Activated CD4-positive, alpha-beta memory T cell treated with anti-CD3 and anti-CD28 coated beads, Interleukin-2, amount 10 ng/mL, durations not matched to agents 7 days and 5 days (primary cell): ENCODE data around the gene NPAS3. TPM values are rescaled to one million over a fixed set of nuclear protein-coding genes. Genes with fewer than 3 reads are reported as not detected.

ENCODE experiments used
- CTCF ChIA-PET: fragments of 350-600 bp; sonication (Branson Sonifier 250); formaldehyde crosslinking; loops from one replicate; lab custom pipeline; 2021; ENCODE audit warnings: antibody characterized with exemption, inconsistent platforms; lab: Charles Lee
- POLR2A ChIA-PET: fragments of 350-600 bp; sonication (Branson Sonifier 250); formaldehyde crosslinking; loops from one replicate; lab custom pipeline; 2021; ENCODE audit warnings: antibody characterized with exemption; lab: Charles Lee
- DNase-seq: peaks from one replicate; pipeline ENCODE4 v3.0.0-alpha.2; 2020
- H3K27ac Mint-ChIP-seq: one replicate; pipeline ENCODE4 v1.8.0; 2021; ENCODE audit warnings: mild to moderate bottlenecking, mixed read lengths
- H3K27me3 Mint-ChIP-seq: one replicate; pipeline ENCODE4 v1.8.0; 2021; ENCODE audit warnings: mixed read lengths
- H3K36me3 Mint-ChIP-seq: one replicate; pipeline ENCODE4 v1.8.0; 2021; ENCODE audit warnings: low read depth, mixed read lengths
- H3K4me1 Mint-ChIP-seq: one replicate; pipeline ENCODE4 v1.8.0; 2021; ENCODE audit warnings: mixed read lengths
- H3K4me3 Mint-ChIP-seq: one replicate; pipeline ENCODE4 v1.8.0; 2021; ENCODE audit warnings: mild to moderate bottlenecking, mixed read lengths
- H3K9me3 Mint-ChIP-seq: one replicate; pipeline ENCODE4 v1.8.0; 2021; ENCODE audit warnings: mixed read lengths
- total RNA-seq, 2 experiments: library from RNA; stranded (reverse); gene quantifications; one replicate each; pipeline ENCODE4 v1.2.3, GENCODE V29; 2021

Gene NPAS3
- total RNA-seq, 2 experiments from 2014 or later = not detected

DNA sequence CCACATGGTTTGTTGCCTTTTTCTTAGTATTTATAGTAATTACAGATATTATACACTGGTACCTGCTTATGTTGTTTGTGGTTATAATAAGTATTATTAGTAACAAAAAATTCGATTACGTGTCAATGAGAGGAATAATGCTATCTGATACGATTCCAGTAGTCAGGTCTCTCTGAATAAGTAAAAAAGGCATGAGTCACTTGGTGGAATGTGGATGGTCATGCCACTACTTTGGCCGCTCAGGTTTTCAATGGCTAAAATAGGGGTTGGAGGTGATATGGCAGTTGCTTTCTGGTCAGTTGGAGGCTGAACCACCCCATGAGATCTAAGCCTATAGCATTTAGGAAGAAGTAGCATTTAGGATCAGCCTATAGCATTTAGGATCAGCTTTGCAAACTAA lies 255.9 kb downstream of the NPAS3 start:
- peaks cover 2% of the 10 kb centered on the region for H3K9me3 Mint-ChIP-seq
- no peaks in the 10 kb centered on the region for H3K36me3 Mint-ChIP-seq
- H3K4me3 Mint-ChIP-seq = no peak overlapping the region
- POLR2A ChIA-PET = no interaction called here
- H3K27me3 Mint-ChIP-seq = no peaks in the 10 kb centered on the region
- CTCF ChIA-PET = no interaction called here
- no peak for DNase-seq
- no peak overlapping the region for H3K27ac Mint-ChIP-seq
- H3K4me1 Mint-ChIP-seq = no peaks in the 10 kb centered on the region

DNA sequence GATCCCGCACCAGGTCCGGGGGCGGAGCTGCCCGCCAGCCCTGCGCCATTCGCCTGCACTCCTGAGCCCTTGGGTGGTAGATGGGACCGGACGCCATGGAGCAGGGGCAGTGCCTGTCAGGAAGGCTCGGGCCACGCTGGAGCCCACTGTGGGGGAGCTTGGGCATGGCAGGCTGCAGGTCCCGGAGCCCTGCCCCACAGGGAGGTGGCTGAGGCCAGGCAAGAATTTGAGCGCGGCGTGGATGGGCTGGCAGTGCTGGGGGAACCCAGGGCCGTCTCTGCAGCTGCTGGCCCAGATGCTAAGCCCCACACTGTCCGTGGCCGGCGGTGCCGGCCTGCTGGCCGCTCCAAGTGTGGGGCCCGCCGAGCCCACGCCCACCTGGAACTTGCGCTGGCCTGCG lies 260.0 kb downstream of the NPAS3 start:
- no peaks in the 10 kb centered on the region for H3K36me3 Mint-ChIP-seq
- POLR2A ChIA-PET = no interaction called here
- H3K4me1 Mint-ChIP-seq = no peaks in the 10 kb centered on the region
- CTCF ChIA-PET = no interaction called here
- H3K9me3 Mint-ChIP-seq = peaks cover 2% of the 10 kb centered on the region
- H3K4me3 Mint-ChIP-seq = no peak overlapping the region
- H3K27me3 Mint-ChIP-seq = no peaks in the 10 kb centered on the region
- no peak overlapping the region for H3K27ac Mint-ChIP-seq
- no peak for DNase-seq

DNA sequence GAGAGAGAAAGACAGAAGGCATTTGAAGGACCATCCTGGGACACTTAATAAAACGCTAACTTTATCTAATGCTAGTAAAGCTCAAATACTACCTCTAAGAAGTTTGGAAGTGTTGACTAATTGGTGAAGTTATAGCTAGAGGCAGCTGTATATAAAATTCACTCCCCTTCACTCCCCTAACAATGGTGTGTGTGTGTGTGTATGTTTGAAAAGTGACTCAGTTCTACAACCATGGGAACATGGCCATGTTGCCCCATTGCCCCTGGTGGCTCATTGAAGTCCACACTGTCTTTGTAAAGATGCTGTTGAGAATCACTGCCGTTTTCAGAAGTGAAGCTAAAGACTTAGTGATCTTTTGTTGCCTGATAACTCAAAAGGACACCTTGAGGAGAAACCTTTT lies 262.4 kb downstream of the NPAS3 start:
- ChIA-PET POLR2A (no interaction called here), CTCF (no interaction called here)
- H3K4me1 Mint-ChIP-seq = no peaks in the 10 kb centered on the region
- H3K27me3 Mint-ChIP-seq = no peaks in the 10 kb centered on the region
- H3K27ac Mint-ChIP-seq = no peak overlapping the region
- DNase-seq = no peak
- no peaks in the 10 kb centered on the region for H3K36me3 Mint-ChIP-seq
- no peak overlapping the region for H3K4me3 Mint-ChIP-seq
- H3K9me3 Mint-ChIP-seq = peaks cover 6% of the 10 kb centered on the region

DNA sequence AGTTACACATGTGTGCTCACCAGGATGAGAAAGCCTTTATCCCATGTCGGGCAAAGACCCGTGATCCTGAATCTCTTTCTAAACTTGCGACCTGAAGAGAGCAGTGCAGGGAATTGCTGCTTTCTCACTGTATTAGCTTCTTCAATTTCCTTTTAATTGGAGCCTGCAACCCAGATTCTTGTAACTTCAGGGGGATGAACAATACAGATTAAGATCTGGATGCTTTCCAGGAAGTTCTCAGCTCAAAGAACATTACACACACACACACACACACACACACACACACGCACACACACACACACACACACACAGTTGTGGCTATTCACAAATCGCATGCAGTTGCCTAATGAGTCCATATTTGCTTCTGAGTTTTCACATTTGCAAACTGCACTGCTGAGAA lies 268.3 kb downstream of the NPAS3 start:
- H3K36me3 Mint-ChIP-seq = no peaks in the 10 kb centered on the region
- H3K4me3 Mint-ChIP-seq = no peak overlapping the region
- CTCF ChIA-PET = no interaction called here
- no peaks in the 10 kb centered on the region for H3K4me1 Mint-ChIP-seq
- POLR2A ChIA-PET = no interaction called here
- DNase-seq = no peak
- peaks cover 5% of the 10 kb centered on the region for H3K9me3 Mint-ChIP-seq
- H3K27me3 Mint-ChIP-seq = no peaks in the 10 kb centered on the region
- no peak overlapping the region for H3K27ac Mint-ChIP-seq

DNA sequence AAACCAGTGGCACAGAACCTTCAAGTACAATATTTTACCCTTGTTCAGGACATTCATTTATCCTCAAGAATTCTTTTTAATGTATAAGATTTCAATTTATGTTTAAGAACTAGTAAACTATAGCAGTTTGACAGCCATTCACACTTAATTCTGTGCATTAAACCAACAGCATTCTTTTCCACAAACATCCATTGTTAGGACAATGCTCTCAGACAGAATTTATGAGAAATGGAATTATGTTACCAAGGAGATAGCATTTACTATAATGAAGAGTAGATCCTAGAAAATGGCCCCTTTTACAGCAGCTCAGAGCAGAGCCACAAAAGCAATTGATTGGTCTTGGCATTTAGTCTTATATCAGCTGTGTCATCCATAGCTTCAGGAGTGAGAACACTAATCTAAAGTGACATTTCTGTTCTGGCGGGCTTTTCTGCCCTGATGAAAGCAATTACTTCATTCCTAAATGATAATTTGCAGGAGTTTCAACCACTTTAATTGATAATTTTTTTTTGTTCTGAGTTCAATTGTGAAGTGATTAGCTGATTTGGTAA lies 268.9 kb downstream of the NPAS3 start:
- Mint-ChIP-seq H3K9me3 (peaks cover 5% of the 10 kb centered on the region), H3K36me3 (no peaks in the 10 kb centered on the region), H3K27ac (no peak overlapping the region), H3K4me1 (no peaks in the 10 kb centered on the region), H3K4me3 (no peak overlapping the region), H3K27me3 (no peaks in the 10 kb centered on the region)
- ChIA-PET CTCF (no interaction called here), POLR2A (no interaction called here)
- no peak for DNase-seq

DNA sequence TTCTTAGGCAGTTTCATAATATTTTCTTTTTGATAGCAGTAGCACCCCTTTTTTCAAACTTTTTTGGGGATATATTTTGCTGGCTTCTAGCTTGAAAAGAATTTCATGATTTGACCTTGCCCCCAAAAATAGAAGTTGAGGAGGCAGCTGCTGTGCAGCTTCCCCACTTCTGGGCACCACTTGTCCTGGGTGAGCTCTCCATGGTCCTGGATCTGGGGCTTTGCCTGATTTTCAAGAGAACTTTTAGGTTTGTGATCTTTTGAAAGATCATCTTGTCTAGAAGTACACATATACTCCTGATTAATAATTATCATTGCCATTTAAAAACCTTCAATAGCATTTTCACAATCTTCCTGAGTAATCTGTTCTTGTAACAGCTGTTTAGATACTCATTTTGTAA lies 271.6 kb downstream of the NPAS3 start:
- H3K27me3 Mint-ChIP-seq = no peaks in the 10 kb centered on the region
- no peak for DNase-seq
- H3K36me3 Mint-ChIP-seq = no peaks in the 10 kb centered on the region
- H3K4me3 Mint-ChIP-seq = no peak overlapping the region
- H3K4me1 Mint-ChIP-seq = no peaks in the 10 kb centered on the region
- H3K9me3 Mint-ChIP-seq = no peaks in the 10 kb centered on the region
- ChIA-PET POLR2A (no interaction called here), CTCF (no interaction called here)
- H3K27ac Mint-ChIP-seq = no peak overlapping the region

DNA sequence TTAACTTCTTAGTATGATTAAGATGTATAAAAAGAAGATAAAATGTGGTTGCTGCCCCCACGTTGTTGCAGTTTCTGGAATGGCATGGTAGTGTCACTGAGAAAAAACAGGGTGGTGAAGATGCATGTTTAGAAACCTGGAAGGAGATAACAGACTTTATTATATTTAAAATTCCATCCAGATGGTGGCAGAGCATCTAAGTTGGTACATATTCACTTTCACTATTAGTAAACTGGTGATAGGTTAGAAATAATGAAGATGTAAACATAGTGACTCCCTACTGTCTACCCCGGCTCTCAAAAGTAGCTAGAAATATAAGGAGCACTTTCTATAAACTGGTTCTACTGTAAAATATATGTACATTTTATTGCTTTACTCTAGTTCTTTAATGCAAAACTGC lies 279.3 kb downstream of the NPAS3 start:
- ChIA-PET POLR2A (no interaction called here), CTCF (no interaction called here)
- Mint-ChIP-seq H3K9me3 (peaks cover 5% of the 10 kb centered on the region), H3K27me3 (no peaks in the 10 kb centered on the region), H3K27ac (no peak overlapping the region), H3K4me3 (no peak overlapping the region), H3K4me1 (no peaks in the 10 kb centered on the region), H3K36me3 (no peaks in the 10 kb centered on the region)
- DNase-seq = no peak

DNA sequence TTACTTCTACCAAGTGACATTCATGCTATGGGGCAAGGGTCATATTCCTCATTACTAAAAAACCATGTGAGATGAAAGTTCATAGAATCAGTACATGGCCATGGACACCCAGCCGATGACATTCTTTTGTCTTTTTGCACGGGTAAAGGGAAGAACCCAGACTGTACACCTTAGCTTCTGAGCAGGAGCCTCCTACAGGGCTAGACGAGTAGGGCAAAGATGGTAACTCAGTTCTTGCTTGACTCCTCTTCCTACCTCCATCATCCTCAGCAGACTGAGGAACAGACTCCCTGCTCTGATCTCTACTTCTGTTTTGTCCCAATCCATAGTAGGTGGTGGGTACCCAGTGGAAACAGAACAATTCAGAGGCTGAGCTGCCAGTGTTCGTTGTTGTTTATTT lies 281.3 kb downstream of the NPAS3 start:
- Mint-ChIP-seq H3K4me3 (no peak overlapping the region), H3K9me3 (peaks cover 5% of the 10 kb centered on the region), H3K4me1 (no peaks in the 10 kb centered on the region), H3K36me3 (no peaks in the 10 kb centered on the region), H3K27ac (no peak overlapping the region), H3K27me3 (no peaks in the 10 kb centered on the region)
- CTCF ChIA-PET = no interaction called here
- no peak for DNase-seq
- POLR2A ChIA-PET = no interaction called here

DNA sequence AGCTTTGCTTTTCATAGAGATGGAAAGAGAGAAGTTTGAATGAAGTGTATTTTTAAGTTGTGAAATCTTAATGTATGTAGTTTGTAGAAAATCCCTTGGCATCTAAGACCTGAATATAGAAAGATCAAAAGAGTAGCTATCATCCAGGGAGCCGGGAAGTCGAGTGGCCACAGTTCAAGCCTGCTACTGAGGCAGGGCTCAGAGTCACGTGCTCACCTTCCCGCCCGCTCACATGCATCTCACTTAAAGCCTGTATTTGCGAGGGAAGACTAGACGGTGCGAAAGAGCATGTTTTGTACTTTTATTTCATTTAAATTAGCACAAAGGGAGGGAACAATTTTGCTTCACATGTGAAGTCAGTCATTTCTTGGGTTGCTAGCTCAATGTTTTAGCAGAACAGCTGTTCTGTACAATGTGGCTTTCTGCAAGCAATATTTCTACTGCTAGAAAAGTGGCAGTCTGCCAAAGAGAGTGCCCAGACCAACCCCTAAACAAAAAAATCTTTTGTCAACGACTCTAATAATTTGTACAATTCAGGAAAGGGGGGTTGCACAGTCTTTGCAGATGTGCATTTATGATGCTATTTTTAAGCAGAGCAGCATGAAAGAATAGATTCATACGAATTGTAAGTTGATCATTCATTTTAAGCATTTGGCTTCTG lies 290.7 kb downstream of the NPAS3 start:
- DNase-seq = no peak
- Mint-ChIP-seq H3K27ac (no peak overlapping the region), H3K36me3 (no peaks in the 10 kb centered on the region), H3K27me3 (no peaks in the 10 kb centered on the region), H3K4me1 (no peaks in the 10 kb centered on the region), H3K4me3 (no peak overlapping the region), H3K9me3 (no peaks in the 10 kb centered on the region)
- ChIA-PET CTCF (no interaction called here), POLR2A (no interaction called here)

DNA sequence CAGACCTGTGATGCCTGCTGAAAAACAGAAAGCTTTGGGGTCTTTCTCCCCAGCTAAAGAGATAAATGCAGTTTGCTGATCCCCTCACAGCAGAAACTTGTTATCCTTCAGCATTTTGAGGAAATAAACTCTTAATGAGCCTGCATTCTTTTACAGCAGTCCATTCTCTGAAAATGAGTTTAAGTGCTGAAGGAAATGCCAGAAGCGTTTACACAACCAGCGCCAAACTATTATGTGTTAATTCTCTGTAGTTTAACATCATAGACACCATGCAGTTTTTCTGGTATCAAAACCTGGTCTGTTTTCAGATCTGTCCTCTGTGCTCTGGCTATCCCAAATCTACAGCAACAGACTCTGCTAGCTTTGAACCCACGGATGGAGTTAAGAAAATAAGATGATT lies 291.3 kb downstream of the NPAS3 start:
- ChIA-PET POLR2A (no interaction called here), CTCF (no interaction called here)
- no peak overlapping the region for H3K4me3 Mint-ChIP-seq
- H3K36me3 Mint-ChIP-seq = no peaks in the 10 kb centered on the region
- H3K9me3 Mint-ChIP-seq = no peaks in the 10 kb centered on the region
- no peaks in the 10 kb centered on the region for H3K27me3 Mint-ChIP-seq
- DNase-seq = no peak
- no peak overlapping the region for H3K27ac Mint-ChIP-seq
- H3K4me1 Mint-ChIP-seq = no peaks in the 10 kb centered on the region

DNA sequence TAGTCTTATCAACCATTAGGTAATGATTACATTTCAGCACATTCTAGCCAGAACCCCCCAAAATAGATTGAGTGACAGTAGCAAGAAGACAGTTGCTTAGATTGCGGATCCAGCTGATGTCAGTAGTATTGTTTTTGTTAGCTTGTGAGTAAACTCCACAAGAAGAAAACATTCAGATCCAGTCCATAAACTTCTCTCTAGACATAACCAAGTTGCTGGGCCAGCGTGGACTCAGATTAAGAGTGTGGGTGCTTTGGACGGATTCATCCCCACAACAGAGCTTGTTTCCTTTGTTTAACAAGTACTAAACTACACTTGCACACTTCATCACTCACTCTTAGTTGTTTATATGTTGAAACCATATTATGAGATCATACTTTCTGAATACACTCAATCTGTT lies 293.4 kb downstream of the NPAS3 start:
- no peak overlapping the region for H3K27ac Mint-ChIP-seq
- H3K9me3 Mint-ChIP-seq = peaks cover under 1% of the 10 kb centered on the region
- ChIA-PET CTCF (no interaction called here), POLR2A (no interaction called here)
- H3K4me3 Mint-ChIP-seq = no peak overlapping the region
- DNase-seq = no peak
- H3K36me3 Mint-ChIP-seq = no peaks in the 10 kb centered on the region
- H3K4me1 Mint-ChIP-seq = no peaks in the 10 kb centered on the region
- no peaks in the 10 kb centered on the region for H3K27me3 Mint-ChIP-seq

DNA sequence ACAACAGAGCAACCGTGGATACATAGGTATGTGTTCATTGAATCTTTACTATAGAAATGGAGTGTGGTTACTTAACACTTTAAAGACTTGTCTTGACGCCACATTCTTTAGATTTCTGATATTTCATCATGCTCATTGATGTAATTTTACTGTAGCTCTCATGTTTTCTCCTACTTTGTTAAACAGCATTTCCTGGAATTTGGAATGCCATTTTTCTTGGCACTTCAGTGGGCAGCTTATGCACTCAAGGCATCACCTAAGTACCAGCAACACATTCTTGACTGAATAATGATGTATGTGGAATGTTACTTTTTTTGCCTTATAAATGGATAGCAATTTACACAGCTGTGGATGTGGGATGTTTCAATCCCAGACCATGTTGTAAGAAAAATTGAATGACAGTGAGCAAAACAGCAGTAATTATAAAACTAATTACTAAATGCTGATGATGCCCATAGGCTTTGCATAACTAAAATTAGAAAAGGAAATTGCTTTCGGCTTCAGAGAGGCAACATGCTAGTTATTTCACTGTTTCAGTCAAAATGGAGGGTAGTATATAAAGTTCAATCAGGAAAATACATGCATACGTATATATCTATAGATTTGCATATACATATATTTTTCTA lies 298.5 kb downstream of the NPAS3 start:
- Mint-ChIP-seq H3K27me3 (no peaks in the 10 kb centered on the region), H3K36me3 (no peaks in the 10 kb centered on the region)
- POLR2A ChIA-PET = no interaction called here

DNA sequence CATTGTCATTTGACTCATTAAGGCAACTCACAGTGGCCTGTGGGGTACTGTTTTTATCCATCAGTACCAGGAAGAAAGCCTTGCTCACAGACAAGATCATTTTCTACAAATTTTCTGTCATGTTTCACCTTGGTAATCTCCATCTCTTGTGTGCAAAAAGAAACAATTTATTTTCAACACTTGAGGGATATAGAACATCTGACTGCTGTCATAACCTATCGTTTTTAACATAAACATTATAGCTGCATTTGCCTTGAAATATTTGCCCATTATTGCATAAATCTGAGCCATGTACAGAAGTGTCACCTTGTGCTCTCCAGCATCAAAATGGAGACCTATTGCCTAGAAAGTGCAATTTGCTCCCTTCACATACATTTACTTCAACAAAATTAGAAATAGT lies 300.8 kb downstream of the NPAS3 start:
- ChIA-PET CTCF (no interaction called here), POLR2A (no interaction called here)

More for the DNA sequence above, 298.5 kb downstream of the NPAS3 start:
- H3K4me3 Mint-ChIP-seq = no peak overlapping the region
- CTCF ChIA-PET = no interaction called here
- H3K4me1 Mint-ChIP-seq = no peaks in the 10 kb centered on the region
- H3K27ac Mint-ChIP-seq = no peak overlapping the region
- no peak for DNase-seq
- H3K9me3 Mint-ChIP-seq = peaks cover 2% of the 10 kb centered on the region

DNA sequence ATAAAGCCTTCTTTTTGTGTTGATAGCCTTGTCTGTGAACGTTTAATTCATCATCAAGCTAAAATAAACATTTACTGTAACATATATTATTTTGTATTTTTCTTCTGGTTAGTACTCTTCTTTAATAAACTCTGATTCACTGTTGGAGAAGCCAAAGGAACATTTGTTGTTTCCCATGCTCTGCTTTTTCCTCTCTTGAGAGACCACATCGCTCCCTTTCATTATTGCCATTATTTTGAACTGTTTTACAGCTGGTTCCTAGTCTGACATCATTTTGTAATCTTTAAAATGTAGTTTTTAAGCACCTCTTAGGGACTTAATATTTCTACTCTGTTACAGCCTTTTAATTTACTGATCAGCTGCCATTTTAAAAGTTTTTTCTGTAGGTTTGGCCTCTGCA lies 301.8 kb downstream of the NPAS3 start:
- CTCF ChIA-PET = no interaction called here
- H3K9me3 Mint-ChIP-seq = peaks cover 2% of the 10 kb centered on the region
- no peak overlapping the region for H3K4me3 Mint-ChIP-seq
- no peaks in the 10 kb centered on the region for H3K36me3 Mint-ChIP-seq
- no peaks in the 10 kb centered on the region for H3K4me1 Mint-ChIP-seq
- H3K27ac Mint-ChIP-seq = no peak overlapping the region
- no peak for DNase-seq
- POLR2A ChIA-PET = no interaction called here
- no peaks in the 10 kb centered on the region for H3K27me3 Mint-ChIP-seq

More for the DNA sequence above, 300.8 kb downstream of the NPAS3 start:
- DNase-seq = no peak
- no peak overlapping the region for H3K4me3 Mint-ChIP-seq
- no peaks in the 10 kb centered on the region for H3K36me3 Mint-ChIP-seq
- H3K27me3 Mint-ChIP-seq = no peaks in the 10 kb centered on the region
- no peak overlapping the region for H3K27ac Mint-ChIP-seq
- H3K9me3 Mint-ChIP-seq = peaks cover 2% of the 10 kb centered on the region
- no peaks in the 10 kb centered on the region for H3K4me1 Mint-ChIP-seq
